GM19025 (cell line): Measurements from ENCODE around the gene MAMSTR.
"Not testable (repeated sequence)": the region's sequence is repeated elsewhere in the genome, so short reads cannot be mapped to it uniquely, and the experiment has no call there.

Experiments used
- ATAC-seq: cut with Tn5 transposase; IDR thresholded peaks from one replicate; pipeline ENCODE4 v1.9.1; 2021; ENCODE audit warnings: mild to moderate bottlenecking, low read depth, moderate library complexity; ENCODE audit not compliant: unreplicated experiment

Gene MAMSTR

GRCh38 chr19:48693629-48694028, 25.9 kb downstream of the MAMSTR start:
- not testable (repeated sequence) for ATAC-seq

- ATAC-seq: no peak
These were observed 30.1 kb downstream of the MAMSTR start for GRCh38 chr19:48689449-48689848.

GRCh38 chr19:48687776-48688175, 31.7 kb downstream of the MAMSTR start:
- ATAC-seq: no peak

GRCh38 chr19:48686637-48687036, 32.9 kb downstream of the MAMSTR start:
- not testable (repeated sequence) for ATAC-seq

GRCh38 chr19:48686088-48686487, 33.4 kb downstream of the MAMSTR start:
- ATAC-seq: no peak

- ATAC-seq: no peak
These were observed 33.9 kb downstream of the MAMSTR start for GRCh38 chr19:48685583-48685982.

GRCh38 chr19:48683349-48683748, 36.2 kb downstream of the MAMSTR start:
- no peak for ATAC-seq

GRCh38 chr19:48681127-48681470, 38.4 kb downstream of the MAMSTR start:
- no peak for ATAC-seq

GRCh38 chr19:48680436-48681126, 38.9 kb downstream of the MAMSTR start:
- no peak for ATAC-seq

- not testable (repeated sequence) for ATAC-seq
These were observed 39.5 kb downstream of the MAMSTR start for GRCh38 chr19:48680006-48680405.

GRCh38 chr19:48678201-48678600, 41.3 kb downstream of the MAMSTR start:
- ATAC-seq: no peak

GRCh38 chr19:48676887-48677286, 42.6 kb downstream of the MAMSTR start:
- ATAC-seq: no peak

- no peak for ATAC-seq
These were observed 43.0 kb downstream of the MAMSTR start for GRCh38 chr19:48676487-48676886.

- ATAC-seq: no peak
These were observed 44.4 kb downstream of the MAMSTR start for GRCh38 chr19:48674921-48675824.

GRCh38 chr19:48674216-48674809, 45.2 kb downstream of the MAMSTR start:
- ATAC-seq: no peak

- ATAC-seq: no peak
These were observed 46.0 kb downstream of the MAMSTR start for GRCh38 chr19:48673436-48674100.

- ATAC-seq: no peak
These were observed 46.5 kb downstream of the MAMSTR start, which contains the start of gene NTN5 for GRCh38 chr19:48672994-48673393. Gene NTN5, minus strand, starts transcription at chr19:48673017. Its CDS starts 2,031 bp downstream, at chr19:48670986.

- ATAC-seq: no peak
These were observed 48.0 kb downstream of the MAMSTR start for GRCh38 chr19:48671446-48671995.

GRCh38 chr19:48670699-48671445, 48.7 kb downstream of the MAMSTR start:
- ATAC-seq: no peak
